ENCODE data around the gene TAOK1.

TAOK1 gene

GRCh38 chr17:29589524-29590410 is 199.6 kb downstream of the TAOK1 start, which contains the start of gene GIT1:
GIT1 (minus strand) TSS chr17:29589648; CDS start chr17:29589378, 270 bp downstream.
- Histone ChIP-seq H3K9me3 (ENCODE audit: control insufficient read depth, insufficient read depth, low read length) (no peaks in the 10 kb centered on the region), H3K9ac (ENCODE audit: low read depth, low read length) (peak within 1 kb of the TSS; percentile 69), H3K4me1 (ENCODE audit: insufficient read depth, low read length) (peaks cover 12% of the 10 kb centered on the region; the same call in 1 of the 2 replicates), H3K36me3 (ENCODE audit: insufficient read depth, low read length) (no peaks in the 10 kb centered on the region)

- Histone ChIP-seq H3K9ac (ENCODE audit: low read depth, low read length) (peak overlapping the region; percentile 69; the same call in 1 of the 2 replicates), H3K4me1 (ENCODE audit: insufficient read depth, low read length) (peaks cover 4% of the 10 kb centered on the region; the same call in 1 of the 2 replicates), H3K36me3 (ENCODE audit: insufficient read depth, low read length) (no peaks in the 10 kb centered on the region), H3K9me3 (ENCODE audit: control insufficient read depth, insufficient read depth, low read length) (no peaks in the 10 kb centered on the region)
Measured at GRCh38 chr17:29590411-29591145, 200.4 kb downstream of the TAOK1 start.

- no peaks in the 10 kb centered on the region for H3K36me3 ChIP-seq (ENCODE audit: insufficient read depth, low read length)
- H3K9ac ChIP-seq (ENCODE audit: low read depth, low read length) = peak overlapping the region; percentile 69
- peaks cover 3% of the 10 kb centered on the region; the same call in 1 of the 2 replicates for H3K4me1 ChIP-seq (ENCODE audit: insufficient read depth, low read length)
- no peaks in the 10 kb centered on the region for H3K9me3 ChIP-seq (ENCODE audit: control insufficient read depth, insufficient read depth, low read length)
Measured at GRCh38 chr17:29591146-29591736, 201.1 kb downstream of the TAOK1 start.

GRCh38 chr17:29591737-29592608 is 201.8 kb downstream of the TAOK1 start:
- peaks cover 4% of the 10 kb centered on the region for H3K4me1 ChIP-seq (ENCODE audit: insufficient read depth, low read length)
- H3K36me3 ChIP-seq (ENCODE audit: insufficient read depth, low read length) = no peaks in the 10 kb centered on the region
- peak overlapping the region; percentile 69; the same call in 1 of the 2 replicates for H3K9ac ChIP-seq (ENCODE audit: low read depth, low read length)
- no peaks in the 10 kb centered on the region for H3K9me3 ChIP-seq (ENCODE audit: control insufficient read depth, insufficient read depth, low read length)

GRCh38 chr17:29592850-29593551 is 202.8 kb downstream of the TAOK1 start, which contains the start of gene ANKRD13B:
ANKRD13B (plus strand) TSS chr17:29593132; CDS start chr17:29593622, 490 bp downstream.
- peak within 1 kb of the TSS; percentile 61; the same call in 1 of the 2 replicates for H3K9ac ChIP-seq (ENCODE audit: low read depth, low read length)
- H3K36me3 ChIP-seq (ENCODE audit: insufficient read depth, low read length) = no peaks in the 10 kb centered on the region
- peaks cover 10% of the 10 kb centered on the region for H3K4me1 ChIP-seq (ENCODE audit: insufficient read depth, low read length)
- H3K9me3 ChIP-seq (ENCODE audit: control insufficient read depth, insufficient read depth, low read length) = no peaks in the 10 kb centered on the region

- H3K9me3 ChIP-seq (ENCODE audit: control insufficient read depth, insufficient read depth, low read length) = no peaks in the 10 kb centered on the region
- H3K9ac ChIP-seq (ENCODE audit: low read depth, low read length) = peak overlapping the region; percentile 61; the same call in 1 of the 2 replicates
- H3K36me3 ChIP-seq (ENCODE audit: insufficient read depth, low read length) = no peaks in the 10 kb centered on the region
- peaks cover 10% of the 10 kb centered on the region for H3K4me1 ChIP-seq (ENCODE audit: insufficient read depth, low read length)
Measured at GRCh38 chr17:29593591-29594518, 203.7 kb downstream of the TAOK1 start.

GRCh38 chr17:29594519-29595090 is 204.4 kb downstream of the TAOK1 start:
- H3K9me3 ChIP-seq (ENCODE audit: control insufficient read depth, insufficient read depth, low read length) = no peaks in the 10 kb centered on the region
- H3K36me3 ChIP-seq (ENCODE audit: insufficient read depth, low read length) = no peaks in the 10 kb centered on the region
- H3K9ac ChIP-seq (ENCODE audit: low read depth, low read length) = no peak overlapping the region
- peaks cover 10% of the 10 kb centered on the region for H3K4me1 ChIP-seq (ENCODE audit: insufficient read depth, low read length)

GRCh38 chr17:29595107-29595942 is 205.2 kb downstream of the TAOK1 start:
- H3K9me3 ChIP-seq (ENCODE audit: control insufficient read depth, insufficient read depth, low read length) = no peaks in the 10 kb centered on the region
- no peaks in the 10 kb centered on the region for H3K36me3 ChIP-seq (ENCODE audit: insufficient read depth, low read length)
- H3K4me1 ChIP-seq (ENCODE audit: insufficient read depth, low read length) = peaks cover 10% of the 10 kb centered on the region
- H3K9ac ChIP-seq (ENCODE audit: low read depth, low read length) = no peak overlapping the region

- Histone ChIP-seq H3K9ac (ENCODE audit: low read depth, low read length) (no peak overlapping the region), H3K36me3 (ENCODE audit: insufficient read depth, low read length) (no peaks in the 10 kb centered on the region), H3K4me1 (ENCODE audit: insufficient read depth, low read length) (peaks cover 10% of the 10 kb centered on the region), H3K9me3 (ENCODE audit: control insufficient read depth, insufficient read depth, low read length) (no peaks in the 10 kb centered on the region)
Measured at GRCh38 chr17:29595943-29596774, 206.0 kb downstream of the TAOK1 start.

- no peak overlapping the region for H3K9ac ChIP-seq (ENCODE audit: low read depth, low read length)
- H3K36me3 ChIP-seq (ENCODE audit: insufficient read depth, low read length) = no peaks in the 10 kb centered on the region
- H3K9me3 ChIP-seq (ENCODE audit: control insufficient read depth, insufficient read depth, low read length) = no peaks in the 10 kb centered on the region
- peaks cover 10% of the 10 kb centered on the region for H3K4me1 ChIP-seq (ENCODE audit: insufficient read depth, low read length)
Measured at GRCh38 chr17:29596811-29597210, 206.6 kb downstream of the TAOK1 start.

Data from ES-I3 (cell line).